Dedifferentiated amniotic fluid mesenchymal stem cell (primary cell): ENCODE measurements around the gene LYZ.
A peak's percentile ranks its signal among the peaks of the same experiment; 100 is the strongest.

Source experiments
- DNase-seq: peaks from one replicate; pipeline ENCODE4 v3.0.0-alpha.2; 2016; ENCODE audit errors: extremely low spot score

LYZ gene

GRCh38 chr12:69386921-69387320, 38.7 kb downstream of the LYZ start:
- no peak for DNase-seq

- DNase-seq = peak; percentile 65
Observed at GRCh38 chr12:69388371-69388770, 40.2 kb downstream of the LYZ start.

- no peak for DNase-seq
Observed at GRCh38 chr12:69389831-69390230, 41.6 kb downstream of the LYZ start.

DNA sequence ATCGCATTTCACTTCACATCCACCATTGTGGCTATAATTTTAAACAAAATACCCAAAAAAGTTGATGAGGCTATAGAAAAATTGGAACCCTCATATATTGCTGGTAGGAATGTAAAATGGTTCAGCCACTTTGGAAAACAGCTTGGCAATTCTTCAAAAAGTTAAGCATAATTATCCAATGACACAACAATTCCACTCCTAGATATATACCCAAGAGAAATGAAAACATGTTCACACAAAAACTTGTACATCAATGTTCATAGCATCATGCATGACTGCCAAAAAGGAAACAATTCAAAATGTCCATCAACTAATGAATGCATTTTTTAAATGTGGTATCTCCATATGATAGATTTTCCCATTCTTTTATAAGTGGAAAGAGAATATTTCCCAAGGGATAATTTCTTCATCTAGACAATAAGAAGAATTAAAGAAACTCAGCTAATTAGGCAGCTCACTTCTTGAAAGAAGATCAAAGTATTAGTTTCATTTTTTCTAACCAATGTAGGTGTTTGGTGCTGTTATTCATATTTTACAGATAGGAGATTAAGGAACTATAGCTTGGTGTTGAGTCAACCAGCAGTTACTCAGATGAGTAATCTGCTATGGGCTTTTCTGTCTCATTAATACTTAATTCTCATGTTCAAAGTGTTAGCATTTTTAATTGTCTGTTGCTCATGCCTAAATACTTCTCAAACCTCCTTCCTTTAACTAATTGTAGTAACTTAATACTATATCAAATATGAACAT, 44.2 kb downstream of the LYZ start:
- no peak for DNase-seq

DNA sequence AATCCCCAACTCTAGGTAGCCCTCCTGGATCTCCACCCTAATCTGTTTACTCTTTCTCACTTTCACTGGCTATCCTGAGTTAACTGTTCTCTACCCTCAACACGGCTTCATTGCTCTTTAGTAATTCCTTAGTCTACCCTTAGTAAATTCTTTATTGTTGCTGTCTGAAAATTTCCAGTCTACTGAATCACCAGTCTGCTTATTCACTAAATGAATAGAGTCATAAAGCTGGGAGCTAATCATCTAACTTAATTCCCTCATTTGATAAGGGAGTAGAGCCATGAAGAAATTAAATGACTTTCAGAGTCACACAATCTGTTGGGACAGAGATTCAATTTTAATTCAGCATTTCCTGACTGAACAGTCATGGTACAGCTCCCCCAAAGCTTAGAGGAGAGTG, 47.9 kb downstream of the LYZ start:
- no peak for DNase-seq

- DNase-seq = no peak
Observed at GRCh38 chr12:69396963-69397362, 48.8 kb downstream of the LYZ start.

GRCh38 chr12:69397978-69398377, 49.8 kb downstream of the LYZ start:
- DNase-seq = no peak

DNA sequence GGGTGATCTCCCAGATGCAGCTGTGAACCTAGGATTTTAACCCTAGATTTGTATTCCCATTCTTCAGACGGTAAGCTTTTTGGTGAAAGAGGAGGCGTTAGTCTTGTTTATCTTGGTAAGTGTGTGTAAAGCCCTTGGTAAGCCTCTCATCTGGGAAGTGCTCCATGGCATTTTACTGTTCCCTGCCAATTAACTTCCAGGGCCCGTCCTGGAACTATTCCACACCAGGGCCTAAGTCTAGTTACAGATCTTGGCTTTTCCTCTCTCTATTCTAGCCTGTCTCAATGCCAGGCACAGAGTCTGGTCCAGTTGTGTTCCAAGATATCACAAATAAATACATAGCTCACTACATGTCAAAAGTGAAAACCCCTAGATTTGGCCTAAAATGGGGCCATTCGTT, 53.8 kb downstream of the LYZ start:
- no peak for DNase-seq
